WTC11 (cell line): ENCODE results near the gene RRP1B. TPM values are rescaled to one million over a fixed set of nuclear protein-coding genes. Genes with fewer than 3 reads are reported as not detected.

Experiments used
- ATAC-seq: fragments of 200-7000 bp; cut with Tn5 transposase; 2 replicates; pipeline ENCODE4 v1.10.0; 2021; ENCODE audit warnings: mild to moderate bottlenecking, moderate library complexity
- CTCF ChIA-PET: fragments of 300-600 bp; sonication (Branson Sonifier 250); formaldehyde crosslinking; loops from one replicate; lab custom pipeline; 2021; ENCODE audit warnings: antibody characterized with exemption; lab: Charles Lee
- POLR2A ChIA-PET: fragments of 350-600 bp; sonication (Branson Sonifier 250); formaldehyde crosslinking; loops from one replicate; lab custom pipeline; 2021; ENCODE audit warnings: antibody characterized with exemption; lab: Charles Lee
- DNase-seq: peaks from one replicate; pipeline ENCODE4 v3.0.0; 2021; ENCODE audit warnings: low spot score
- H3K27ac Mint-ChIP-seq: 2 replicates; pipeline ENCODE4 v1.8.0; 2021; ENCODE audit warnings: mixed read lengths
- H3K27me3 Mint-ChIP-seq: 2 replicates; pipeline ENCODE4 v1.8.0; 2021; ENCODE audit warnings: low read depth, mild to moderate bottlenecking, moderate library complexity, mixed read lengths
- H3K36me3 Mint-ChIP-seq: 2 replicates; pipeline ENCODE4 v1.8.0; 2021; ENCODE audit warnings: mixed read lengths
- H3K4me1 Mint-ChIP-seq: 2 replicates; pipeline ENCODE4 v1.8.0; 2022; ENCODE audit warnings: mixed read lengths
- H3K4me3 Mint-ChIP-seq: 2 replicates; pipeline ENCODE4 v1.8.0; 2021; ENCODE audit warnings: mild to moderate bottlenecking, moderate library complexity, mixed read lengths
- H3K9me3 Mint-ChIP-seq: 2 replicates; pipeline ENCODE4 v1.8.0; 2021; ENCODE audit warnings: mixed read lengths
- AR ChIP-seq: fragments of 250-450 bp; sonication (Bioruptor Pico); IDR thresholded peaks from 2 replicates; pipeline ENCODE4 v1.9.0; 2021; ENCODE audit warnings: mild to moderate bottlenecking
- ATF3 ChIP-seq: sonication (generic); formaldehyde crosslinking; conservative IDR thresholded peaks from 2 replicates; pipeline ENCODE4 v1.8.1; 2022; ENCODE audit warnings: mild to moderate bottlenecking, missing genetic modification reagents
- CBFB ChIP-seq: sonication (generic); formaldehyde crosslinking; IDR thresholded peaks from 2 replicates; pipeline ENCODE4 v1.8.1; 2022; ENCODE audit warnings: mild to moderate bottlenecking, low read depth, missing genetic modification reagents
- CREB1 ChIP-seq: sonication (generic); formaldehyde crosslinking; IDR thresholded peaks from 2 replicates; pipeline ENCODE4 v1.8.0; 2023; ENCODE audit warnings: mild to moderate bottlenecking, missing genetic modification reagents
- E2F4 ChIP-seq: sonication (generic); formaldehyde crosslinking; IDR thresholded peaks from 2 replicates; pipeline ENCODE4 v1.8.1; 2022; ENCODE audit warnings: low read depth, mild to moderate bottlenecking, moderate library complexity, missing genetic modification reagents, borderline replicate concordance
- ELF4 ChIP-seq: sonication (generic); formaldehyde crosslinking; IDR thresholded peaks from 2 replicates; pipeline ENCODE4 v1.8.1; 2022; ENCODE audit warnings: low read depth, mild to moderate bottlenecking, moderate library complexity, missing genetic modification reagents
- NFATC4 ChIP-seq: fragments of 250-450 bp; sonication (Bioruptor Pico); IDR thresholded peaks from 2 replicates; pipeline ENCODE4 v1.9.0; 2021; ENCODE audit warnings: mild to moderate bottlenecking
- SOX15 ChIP-seq: fragments of 250-450 bp; sonication (Bioruptor Pico); IDR thresholded peaks from 2 replicates; pipeline ENCODE4 v1.9.0; 2021; ENCODE audit warnings: mild to moderate bottlenecking
- USF1 ChIP-seq: sonication (generic); formaldehyde crosslinking; IDR thresholded peaks from 2 replicates; pipeline ENCODE4 v1.8.0; 2022; ENCODE audit warnings: mild to moderate bottlenecking, missing genetic modification reagents
- ZNF281 ChIP-seq: sonication (generic); formaldehyde crosslinking; IDR thresholded peaks from 2 replicates; pipeline ENCODE4 v1.8.0; 2023; ENCODE audit warnings: mild to moderate bottlenecking, missing genetic modification reagents
- ZNF532 ChIP-seq: fragments of 250-450 bp; sonication (Bioruptor Pico); IDR thresholded peaks from 2 replicates; pipeline ENCODE4 v1.9.0; 2021; ENCODE audit warnings: mild to moderate bottlenecking, borderline replicate concordance
- total RNA-seq: library from RNA; stranded (reverse); gene quantifications from 3 replicates; pipeline ENCODE4 v1.2.3, GENCODE V29; 2021
- TF ChIP-seq, protein P1 (sequence below): sonication (generic); formaldehyde crosslinking; IDR thresholded peaks from 2 replicates; pipeline ENCODE4 v1.8.0; 2023; ENCODE audit warnings: missing genetic modification reagents
- TF ChIP-seq, protein P2 (sequence below): fragments of 250-450 bp; sonication (Bioruptor Pico); IDR thresholded peaks from 2 replicates; pipeline ENCODE4 v2.1.2; 2022; ENCODE audit warnings: mild to moderate bottlenecking, moderate library complexity
- TF ChIP-seq, protein P3 (sequence below): sonication (generic); formaldehyde crosslinking; IDR thresholded peaks from 2 replicates; pipeline ENCODE4 v1.8.1; 2022; ENCODE audit warnings: low read depth, missing genetic modification reagents, borderline replicate concordance

RRP1B gene
- total RNA-seq, 1 experiment from 2014 or later: 74.9 TPM

DNA sequence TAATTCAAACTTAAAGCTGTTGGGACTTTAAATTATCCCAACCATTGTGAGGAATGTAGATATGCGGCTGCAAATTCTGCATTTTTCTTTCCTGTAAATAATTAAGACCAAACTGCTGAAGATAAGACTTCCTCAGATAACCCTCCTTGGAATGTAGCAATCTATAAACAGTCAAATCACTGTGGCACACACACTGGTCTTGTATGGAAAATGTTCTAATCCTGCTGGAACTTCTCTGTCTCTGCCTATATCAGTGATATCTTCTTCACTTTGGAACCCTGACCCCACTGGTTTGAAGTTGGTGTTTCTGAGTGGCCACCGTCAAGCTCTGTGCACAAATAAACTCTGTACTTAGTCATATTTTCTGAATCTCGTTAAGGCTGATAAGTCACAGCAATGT is 33.0 kb upstream of the RRP1B start (continued):
- TF ChIP-seq ZNF281 (CRISPR knock-in tag) (no peak), USF1 (CRISPR knock-in tag) (no peak)

DNA sequence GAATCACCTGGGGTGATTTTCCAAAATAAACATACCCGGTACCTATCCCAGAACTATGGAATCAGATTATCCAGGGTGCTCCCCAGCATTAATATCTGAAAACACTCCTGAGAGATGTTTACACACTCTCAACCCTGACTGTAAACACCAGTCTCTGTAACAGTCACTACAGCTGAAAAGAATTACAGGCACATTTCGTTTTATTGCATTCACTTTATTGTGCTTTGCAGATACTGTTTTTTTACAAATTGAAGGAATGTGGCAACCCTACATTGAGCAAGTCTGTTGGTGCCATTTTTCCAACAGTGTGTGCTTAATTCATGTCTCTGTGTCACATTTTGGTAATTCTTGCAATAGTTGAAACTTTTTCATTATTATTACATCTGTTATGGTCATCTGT is 31.8 kb upstream of the RRP1B start:
- ATAC-seq: no peak
- Mint-ChIP-seq H3K4me1 (peaks cover 3% of the 10 kb centered on the region; the same call in 1 of the 2 replicates), H3K4me3 (no peak overlapping the region), H3K36me3 (peaks cover 22% of the 10 kb centered on the region), H3K27ac (no peak overlapping the region), H3K9me3 (peaks cover 20% of the 10 kb centered on the region), H3K27me3 (peaks cover 5% of the 10 kb centered on the region; the same call in 1 of the 2 replicates)
- no peak for TF ChIP-seq ATF3 (CRISPR knock-in tag)
- TF ChIP-seq, protein P1, sequence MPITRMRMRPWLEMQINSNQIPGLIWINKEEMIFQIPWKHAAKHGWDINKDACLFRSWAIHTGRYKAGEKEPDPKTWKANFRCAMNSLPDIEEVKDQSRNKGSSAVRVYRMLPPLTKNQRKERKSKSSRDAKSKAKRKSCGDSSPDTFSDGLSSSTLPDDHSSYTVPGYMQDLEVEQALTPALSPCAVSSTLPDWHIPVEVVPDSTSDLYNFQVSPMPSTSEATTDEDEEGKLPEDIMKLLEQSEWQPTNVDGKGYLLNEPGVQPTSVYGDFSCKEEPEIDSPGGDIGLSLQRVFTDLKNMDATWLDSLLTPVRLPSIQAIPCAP: no peak
- no peak for TF ChIP-seq AR (CRISPR knock-in tag)
- TF ChIP-seq, protein P2, sequence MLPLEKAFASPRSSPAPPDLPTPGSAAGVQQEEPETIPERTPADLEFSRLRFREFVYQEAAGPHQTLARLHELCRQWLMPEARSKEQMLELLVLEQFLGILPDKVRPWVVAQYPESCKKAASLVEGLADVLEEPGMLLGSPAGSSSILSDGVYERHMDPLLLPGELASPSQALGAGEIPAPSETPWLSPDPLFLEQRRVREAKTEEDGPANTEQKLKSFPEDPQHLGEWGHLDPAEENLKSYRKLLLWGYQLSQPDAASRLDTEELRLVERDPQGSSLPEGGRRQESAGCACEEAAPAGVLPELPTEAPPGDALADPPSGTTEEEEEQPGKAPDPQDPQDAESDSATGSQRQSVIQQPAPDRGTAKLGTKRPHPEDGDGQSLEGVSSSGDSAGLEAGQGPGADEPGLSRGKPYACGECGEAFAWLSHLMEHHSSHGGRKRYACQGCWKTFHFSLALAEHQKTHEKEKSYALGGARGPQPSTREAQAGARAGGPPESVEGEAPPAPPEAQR: no peak
- TF ChIP-seq ELF4 (CRISPR knock-in tag): no peak
- no peak for TF ChIP-seq CREB1
- TF ChIP-seq E2F4: no peak
- TF ChIP-seq, protein P3, sequence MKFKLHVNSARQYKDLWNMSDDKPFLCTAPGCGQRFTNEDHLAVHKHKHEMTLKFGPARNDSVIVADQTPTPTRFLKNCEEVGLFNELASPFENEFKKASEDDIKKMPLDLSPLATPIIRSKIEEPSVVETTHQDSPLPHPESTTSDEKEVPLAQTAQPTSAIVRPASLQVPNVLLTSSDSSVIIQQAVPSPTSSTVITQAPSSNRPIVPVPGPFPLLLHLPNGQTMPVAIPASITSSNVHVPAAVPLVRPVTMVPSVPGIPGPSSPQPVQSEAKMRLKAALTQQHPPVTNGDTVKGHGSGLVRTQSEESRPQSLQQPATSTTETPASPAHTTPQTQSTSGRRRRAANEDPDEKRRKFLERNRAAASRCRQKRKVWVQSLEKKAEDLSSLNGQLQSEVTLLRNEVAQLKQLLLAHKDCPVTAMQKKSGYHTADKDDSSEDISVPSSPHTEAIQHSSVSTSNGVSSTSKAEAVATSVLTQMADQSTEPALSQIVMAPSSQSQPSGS (CRISPR knock-in tag): no peak
- TF ChIP-seq SOX15 (CRISPR knock-in tag): no peak
- no peak for TF ChIP-seq CBFB
- no peak for TF ChIP-seq NFATC4 (CRISPR knock-in tag)
- no peak for TF ChIP-seq ZNF532 (CRISPR knock-in tag)
- ChIA-PET CTCF (interaction anchor here (1.0 kb wide), 1 partner anchor 16 kb away, joined by 3 read pairs; no protein-coding TSS in a partner anchor), POLR2A (no interaction called here)
- no peak for DNase-seq
